Measurements from ENCODE around the gene STARD9. TPM values are rescaled to one million over a fixed set of nuclear protein-coding genes. Genes with fewer than 3 reads are reported as not detected.

The STARD9 gene
- total and polyA plus RNA-seq, 2 experiments from 2014 or later = 1.8 to 6.2 TPM

DNA sequence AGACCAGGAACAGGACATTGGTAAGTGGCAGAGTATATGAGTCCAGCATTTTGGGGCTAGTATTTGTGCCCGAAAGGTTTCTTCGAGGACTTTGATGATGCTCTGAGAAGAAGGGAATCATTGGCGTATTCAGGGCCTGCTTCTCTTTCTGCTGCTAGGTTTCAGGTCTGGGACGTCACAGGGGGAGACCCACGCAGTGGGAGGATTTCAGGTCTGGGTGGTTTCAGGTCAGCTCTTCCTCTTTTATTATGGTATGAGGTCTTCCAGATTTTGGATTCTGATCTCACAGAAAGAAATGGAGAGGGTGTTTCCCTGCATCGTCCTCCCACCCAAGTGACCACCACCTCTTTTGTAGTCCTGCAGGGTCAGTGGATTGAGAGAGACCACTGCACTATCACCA is 99.1 kb downstream of the STARD9 start (continued):
- TF ChIP-seq, protein P1, sequence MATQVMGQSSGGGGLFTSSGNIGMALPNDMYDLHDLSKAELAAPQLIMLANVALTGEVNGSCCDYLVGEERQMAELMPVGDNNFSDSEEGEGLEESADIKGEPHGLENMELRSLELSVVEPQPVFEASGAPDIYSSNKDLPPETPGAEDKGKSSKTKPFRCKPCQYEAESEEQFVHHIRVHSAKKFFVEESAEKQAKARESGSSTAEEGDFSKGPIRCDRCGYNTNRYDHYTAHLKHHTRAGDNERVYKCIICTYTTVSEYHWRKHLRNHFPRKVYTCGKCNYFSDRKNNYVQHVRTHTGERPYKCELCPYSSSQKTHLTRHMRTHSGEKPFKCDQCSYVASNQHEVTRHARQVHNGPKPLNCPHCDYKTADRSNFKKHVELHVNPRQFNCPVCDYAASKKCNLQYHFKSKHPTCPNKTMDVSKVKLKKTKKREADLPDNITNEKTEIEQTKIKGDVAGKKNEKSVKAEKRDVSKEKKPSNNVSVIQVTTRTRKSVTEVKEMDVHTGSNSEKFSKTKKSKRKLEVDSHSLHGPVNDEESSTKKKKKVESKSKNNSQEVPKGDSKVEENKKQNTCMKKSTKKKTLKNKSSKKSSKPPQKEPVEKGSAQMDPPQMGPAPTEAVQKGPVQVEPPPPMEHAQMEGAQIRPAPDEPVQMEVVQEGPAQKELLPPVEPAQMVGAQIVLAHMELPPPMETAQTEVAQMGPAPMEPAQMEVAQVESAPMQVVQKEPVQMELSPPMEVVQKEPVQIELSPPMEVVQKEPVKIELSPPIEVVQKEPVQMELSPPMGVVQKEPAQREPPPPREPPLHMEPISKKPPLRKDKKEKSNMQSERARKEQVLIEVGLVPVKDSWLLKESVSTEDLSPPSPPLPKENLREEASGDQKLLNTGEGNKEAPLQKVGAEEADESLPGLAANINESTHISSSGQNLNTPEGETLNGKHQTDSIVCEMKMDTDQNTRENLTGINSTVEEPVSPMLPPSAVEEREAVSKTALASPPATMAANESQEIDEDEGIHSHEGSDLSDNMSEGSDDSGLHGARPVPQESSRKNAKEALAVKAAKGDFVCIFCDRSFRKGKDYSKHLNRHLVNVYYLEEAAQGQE (IDR thresholded peaks at IDR 0.05; ENCODE audit: unreplicated experiment) = no peak
- TF ChIP-seq ZNF331 (CRISPR knock-in tag; IDR thresholded peaks at IDR 0.05; ENCODE audit: low read depth) (no peak), ZNF114 (CRISPR knock-in tag; IDR thresholded peaks at IDR 0.05) (no peak), STAT1 (IDR thresholded peaks at IDR 0.05; ENCODE audit: unreplicated experiment) (no peak), EZH2 (IDR thresholded peaks at IDR 0.05; ENCODE audit: low read depth, unreplicated experiment) (no peak), NANOG (IDR thresholded peaks at IDR 0.05; ENCODE audit: borderline replicate concordance) (no peak), JUNB (IDR thresholded peaks at IDR 0.05; ENCODE audit: unreplicated experiment) (no peak)
- TF ChIP-seq, protein P2, sequence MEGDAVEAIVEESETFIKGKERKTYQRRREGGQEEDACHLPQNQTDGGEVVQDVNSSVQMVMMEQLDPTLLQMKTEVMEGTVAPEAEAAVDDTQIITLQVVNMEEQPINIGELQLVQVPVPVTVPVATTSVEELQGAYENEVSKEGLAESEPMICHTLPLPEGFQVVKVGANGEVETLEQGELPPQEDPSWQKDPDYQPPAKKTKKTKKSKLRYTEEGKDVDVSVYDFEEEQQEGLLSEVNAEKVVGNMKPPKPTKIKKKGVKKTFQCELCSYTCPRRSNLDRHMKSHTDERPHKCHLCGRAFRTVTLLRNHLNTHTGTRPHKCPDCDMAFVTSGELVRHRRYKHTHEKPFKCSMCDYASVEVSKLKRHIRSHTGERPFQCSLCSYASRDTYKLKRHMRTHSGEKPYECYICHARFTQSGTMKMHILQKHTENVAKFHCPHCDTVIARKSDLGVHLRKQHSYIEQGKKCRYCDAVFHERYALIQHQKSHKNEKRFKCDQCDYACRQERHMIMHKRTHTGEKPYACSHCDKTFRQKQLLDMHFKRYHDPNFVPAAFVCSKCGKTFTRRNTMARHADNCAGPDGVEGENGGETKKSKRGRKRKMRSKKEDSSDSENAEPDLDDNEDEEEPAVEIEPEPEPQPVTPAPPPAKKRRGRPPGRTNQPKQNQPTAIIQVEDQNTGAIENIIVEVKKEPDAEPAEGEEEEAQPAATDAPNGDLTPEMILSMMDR (conservative IDR thresholded peaks at IDR 0.05; ENCODE audit: low read depth in 2 of 2) = no peak

DNA sequence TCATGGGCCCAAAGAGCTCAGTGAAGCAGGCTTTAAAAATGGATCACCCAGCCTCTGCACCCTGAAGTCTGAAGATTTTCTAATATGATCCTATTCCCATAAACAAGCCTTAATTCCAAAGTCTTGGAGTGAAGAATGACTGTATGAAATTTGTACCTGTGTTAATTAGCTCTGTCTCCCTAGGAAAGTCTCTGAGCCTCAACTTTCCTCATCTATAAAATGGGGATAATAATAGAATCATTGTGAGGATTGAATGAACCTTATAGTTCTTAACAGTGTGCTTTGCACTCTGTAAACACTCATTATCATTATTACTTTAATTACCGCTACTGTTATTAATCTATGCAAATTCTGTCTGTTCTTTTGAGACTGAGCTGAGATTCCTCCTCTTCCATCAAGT is 99.6 kb downstream of the STARD9 start:
- no peak overlapping the region for H2AFZ ChIP-seq
- Mint-ChIP-seq H3K4me3 (no peak overlapping the region), H3K9me3 (no peaks in the 10 kb centered on the region), H3K27me3 (ENCODE audit: insufficient read depth, low read depth, poor library complexity) (no peaks in the 10 kb centered on the region), H3K36me3 (ENCODE audit: low read depth) (peaks cover 3% of the 10 kb centered on the region; the same call in 1 of the 3 replicates), H3K4me1 (peaks cover 7% of the 10 kb centered on the region), H3K27ac (no peak overlapping the region)
- H3K27me3 ChIP-seq (ENCODE audit: insufficient read depth) = no peaks in the 10 kb centered on the region
- no peaks in the 10 kb centered on the region for H3K9me2 ChIP-seq (ENCODE audit: insufficient read depth)
- no peaks in the 10 kb centered on the region for H3F3A ChIP-seq (replicated peaks; ENCODE audit: low read depth)
- H3K4me2 ChIP-seq = no peak overlapping the region
- DNase-seq (ENCODE audit: low spot score) = no peak
- ATAC-seq = no peak
- H3K4me1 ChIP-seq (ENCODE audit: insufficient read depth) = 0 out of 2 replicates have a peak, but pooled peaks cover 3% of the 10 kb centered on the region
- no peak overlapping the region for H3K4me3 ChIP-seq
- no peaks in the 10 kb centered on the region for H4K20me1 ChIP-seq (replicated peaks; ENCODE audit: insufficient read depth)
- no peaks in the 10 kb centered on the region for H3K79me2 ChIP-seq (replicated peaks; ENCODE audit: insufficient read depth)
- no peaks in the 10 kb centered on the region; the same call in 1 of the 2 replicates for H3K36me3 ChIP-seq (ENCODE audit: insufficient read depth)
- H3K27ac ChIP-seq (ENCODE audit: low read depth) = no peak overlapping the region
- TF ChIP-seq NANOG (IDR thresholded peaks at IDR 0.05; ENCODE audit: borderline replicate concordance) = no peak
- TF ChIP-seq ZNF331 (CRISPR knock-in tag; IDR thresholded peaks at IDR 0.05; ENCODE audit: low read depth) = no peak
- TF ChIP-seq, protein P3, sequence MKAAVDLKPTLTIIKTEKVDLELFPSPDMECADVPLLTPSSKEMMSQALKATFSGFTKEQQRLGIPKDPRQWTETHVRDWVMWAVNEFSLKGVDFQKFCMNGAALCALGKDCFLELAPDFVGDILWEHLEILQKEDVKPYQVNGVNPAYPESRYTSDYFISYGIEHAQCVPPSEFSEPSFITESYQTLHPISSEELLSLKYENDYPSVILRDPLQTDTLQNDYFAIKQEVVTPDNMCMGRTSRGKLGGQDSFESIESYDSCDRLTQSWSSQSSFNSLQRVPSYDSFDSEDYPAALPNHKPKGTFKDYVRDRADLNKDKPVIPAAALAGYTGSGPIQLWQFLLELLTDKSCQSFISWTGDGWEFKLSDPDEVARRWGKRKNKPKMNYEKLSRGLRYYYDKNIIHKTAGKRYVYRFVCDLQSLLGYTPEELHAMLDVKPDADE (IDR thresholded peaks at IDR 0.05) = no peak
- TF ChIP-seq, protein P2 (conservative IDR thresholded peaks at IDR 0.05; ENCODE audit: low read depth in 2 of 2) = no peak
- TF ChIP-seq EZH2 (IDR thresholded peaks at IDR 0.05; ENCODE audit: low read depth, unreplicated experiment) = no peak
- TF ChIP-seq CREB1 (CRISPR knock-in tag; IDR thresholded peaks at IDR 0.05; ENCODE audit: low read depth) = no peak
- TF ChIP-seq ZNF114 (CRISPR knock-in tag; IDR thresholded peaks at IDR 0.05) = no peak
- TF ChIP-seq EZH2phosphoT487 (IDR thresholded peaks at IDR 0.05; ENCODE audit: unreplicated experiment) = no peak
- no peak for TF ChIP-seq POLR2AphosphoS5 (IDR thresholded peaks at IDR 0.05; ENCODE audit: low read depth)
- no peak for TF ChIP-seq JUNB (IDR thresholded peaks at IDR 0.05; ENCODE audit: unreplicated experiment)
- TF ChIP-seq STAT1 (IDR thresholded peaks at IDR 0.05; ENCODE audit: unreplicated experiment) = no peak

Measured in GM23338 (cell line).